NCI-H146 treated with DMSO at 0.1 percent for 48 hours (cell line): Measurements from ENCODE around the gene PPIE.

Experiments used
- DNase-seq: peaks from one replicate; lab custom pipeline; 2025; ENCODE audit not compliant: unreplicated experiment; lab: John Stamatoyannopoulos, UW

The PPIE gene

DNA sequence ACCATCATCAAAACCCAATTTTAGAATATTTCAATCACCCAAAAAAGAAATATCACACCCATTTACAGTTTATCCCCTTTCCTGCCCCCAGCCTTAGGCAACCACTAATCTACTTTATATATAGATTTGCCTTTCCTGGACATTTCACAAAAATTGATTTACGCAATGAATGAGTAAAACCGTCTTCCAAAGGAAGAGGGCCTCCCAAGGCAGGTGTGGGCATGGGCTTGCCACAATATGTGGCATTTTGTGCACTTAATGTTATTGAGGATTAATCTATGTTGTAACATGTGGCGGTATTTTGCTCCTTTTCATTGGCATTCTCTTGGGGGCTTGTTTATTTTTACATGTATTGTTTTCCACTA lies 61.8 kb downstream of the PPIE start:
- no peak for DNase-seq

DNA sequence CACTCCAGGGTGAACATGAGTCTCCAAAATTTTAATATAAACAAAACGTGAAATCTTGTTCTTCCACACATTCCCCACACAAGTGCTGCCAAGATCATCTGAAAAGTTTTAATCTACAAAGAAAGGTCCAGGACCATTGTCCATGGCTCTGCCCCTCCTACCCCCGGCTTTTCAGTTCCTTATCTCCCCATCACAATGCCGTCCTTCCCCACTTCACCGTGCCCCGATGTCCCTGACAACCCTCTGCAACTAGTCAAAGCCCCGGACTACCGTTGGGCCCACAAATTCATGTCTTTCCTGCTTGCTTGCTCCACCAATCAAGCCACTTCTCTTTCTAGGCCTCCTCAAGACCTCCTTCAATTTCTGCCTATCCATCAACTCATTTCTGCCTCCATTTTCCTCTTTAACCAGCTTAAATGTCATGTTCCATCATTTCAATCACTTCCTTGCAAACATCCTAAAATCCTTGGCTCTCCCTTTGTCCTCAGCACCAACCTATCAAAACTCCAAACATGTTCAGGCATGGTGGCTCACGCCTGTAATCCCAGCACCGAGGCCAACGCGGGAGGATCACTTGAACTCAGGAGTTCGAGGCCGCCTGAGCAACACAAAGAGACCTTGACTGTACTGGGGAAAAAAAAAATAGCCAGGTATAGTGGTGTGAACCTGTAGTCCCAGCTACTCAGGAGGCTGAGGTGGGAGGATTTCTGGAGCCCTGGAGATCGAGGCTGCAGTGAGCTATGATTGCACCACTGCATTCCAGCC lies 64.0 kb downstream of the PPIE start:
- DNase-seq, result no peak

DNA sequence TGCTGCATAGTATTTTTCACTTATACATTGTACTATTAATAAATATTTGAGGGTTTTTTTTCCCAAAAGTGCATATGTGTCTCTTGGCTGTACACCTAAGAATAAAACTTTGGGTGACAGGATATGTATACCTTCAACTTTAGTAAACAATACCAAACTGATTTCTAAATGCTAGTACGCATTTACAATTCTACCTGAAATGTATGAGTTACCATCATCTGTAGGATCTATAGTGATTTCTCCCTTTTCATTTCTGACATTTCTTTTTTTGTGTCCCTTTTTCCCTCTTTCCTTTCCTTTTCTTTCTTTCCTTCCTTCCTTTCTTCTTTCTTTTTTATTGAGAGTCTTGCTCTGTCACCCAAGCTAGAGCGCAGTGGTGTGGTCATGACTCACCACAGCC lies 66.7 kb downstream of the PPIE start:
- DNase-seq, result no peak

DNA sequence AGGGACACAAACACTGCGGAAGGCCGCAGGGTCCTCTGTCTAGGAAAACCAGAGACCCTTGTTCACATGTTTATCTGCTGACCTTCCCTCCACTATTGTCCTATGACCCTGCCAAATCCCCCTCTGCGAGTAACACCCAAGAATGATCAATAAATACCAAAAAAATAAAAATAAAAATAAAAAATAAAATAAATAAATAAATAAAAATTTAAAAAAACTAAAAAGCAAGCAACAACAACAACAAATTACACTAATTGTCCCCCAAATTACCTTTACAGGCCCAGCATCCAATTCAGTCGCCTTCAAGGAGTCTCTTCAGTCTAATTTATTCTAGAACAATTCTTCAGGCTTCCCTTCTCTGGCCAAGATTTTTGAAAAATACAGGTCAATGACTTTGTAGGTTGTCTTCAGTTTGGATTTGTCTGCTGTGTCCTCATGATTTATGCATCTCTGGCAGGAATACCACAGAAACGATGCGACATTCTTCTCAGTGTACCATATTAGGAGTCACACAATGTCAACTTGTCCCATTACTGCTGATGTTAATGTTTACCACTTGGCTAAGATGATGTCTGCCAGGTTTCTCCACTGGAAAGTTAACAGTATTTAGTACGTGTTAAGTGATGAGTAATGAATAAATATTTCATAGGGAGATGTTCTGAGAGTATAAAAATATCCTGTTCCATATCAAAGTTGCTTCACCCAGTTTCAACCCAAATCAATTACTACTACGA lies 70.3 kb downstream of the PPIE start:
- DNase-seq, result no peak

DNA sequence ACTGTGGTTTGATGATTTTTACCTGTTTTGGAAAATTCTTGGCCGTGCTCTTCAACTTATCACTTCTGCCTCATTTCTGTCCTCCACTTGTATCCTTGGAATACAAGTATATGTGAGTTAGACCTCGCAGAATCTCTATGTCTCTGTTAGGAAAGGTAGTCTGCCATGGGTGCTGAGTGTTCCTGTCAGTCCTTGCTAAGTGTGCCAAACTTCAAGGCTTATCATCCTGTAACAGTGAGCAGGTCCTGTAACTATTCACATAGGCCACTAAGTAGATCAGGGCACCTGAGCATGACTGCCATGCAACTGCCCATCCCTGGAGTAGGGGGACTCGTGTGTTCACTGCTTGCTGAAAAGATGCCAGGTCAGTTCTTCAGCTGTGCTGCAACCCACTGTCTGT lies 74.2 kb downstream of the PPIE start:
- DNase-seq, result no peak
